ENCODE results near the gene ADORA2B. TPM values are rescaled to one million over a fixed set of nuclear protein-coding genes. Genes with fewer than 3 reads are reported as not detected.
"Not testable (repeated sequence)": the region's sequence is repeated elsewhere in the genome, so short reads cannot be mapped to it uniquely, and the experiment has no call there.

ADORA2B gene
- total and polyA plus RNA-seq, 5 experiments from 2014 or later: 0.23 to 2.2 (median 0.57) TPM; not detected in 2

DNA sequence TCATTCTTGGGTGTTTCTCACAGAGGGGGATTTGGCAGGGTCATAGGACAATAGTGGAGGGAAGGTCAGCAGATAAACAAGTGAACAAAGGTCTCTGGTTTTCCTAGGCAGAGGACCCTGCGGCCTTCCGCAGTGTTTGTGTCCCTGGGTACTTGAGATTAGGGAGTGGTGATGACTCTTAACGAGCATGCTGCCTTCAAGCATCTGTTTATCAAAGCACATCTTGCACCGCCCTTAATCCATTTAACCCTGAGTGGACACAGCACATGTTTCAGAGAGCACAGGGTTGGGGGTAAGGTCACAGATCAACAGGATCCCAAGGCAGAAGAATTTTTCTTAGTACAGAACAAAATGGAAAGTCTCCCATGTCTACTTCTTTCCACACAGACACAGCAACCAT, 34.1 kb downstream of the ADORA2B start:
- Mint-ChIP-seq H3K36me3 (peaks cover 4 to 74% (median 21%) of the 10 kb centered on the region in 3 donors), H3K4me1 (peaks cover 8 to 17% (median 13%) of the 10 kb centered on the region in 4 donors)
- ATAC-seq, DNase-seq, POLR2A ChIA-PET, H3K27me3 Mint-ChIP-seq, H3K27ac Mint-ChIP-seq, H3K4me3 Mint-ChIP-seq, H3K9me3 Mint-ChIP-seq: not testable (repeated sequence)

DNA sequence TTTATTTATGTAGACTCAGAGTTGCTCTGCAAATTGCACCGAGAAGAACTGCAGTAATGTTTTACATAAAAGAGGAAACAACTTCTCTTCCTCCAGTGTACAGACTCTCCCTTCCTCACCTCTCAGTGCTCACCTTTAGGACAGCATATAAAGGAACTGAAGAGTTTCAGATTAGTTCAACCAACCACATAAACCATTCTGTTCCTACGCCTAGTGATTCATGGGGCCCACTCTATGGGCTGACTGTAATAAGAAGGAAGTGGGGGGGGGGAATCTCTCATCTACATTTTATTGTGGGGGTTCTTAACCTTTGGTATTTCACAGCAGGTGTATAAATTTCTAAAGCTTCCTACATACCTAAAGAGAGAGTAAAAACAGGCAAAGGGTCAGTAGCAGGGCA, 36.3 kb downstream of the ADORA2B start:
- peaks cover 8 to 17% (median 13%) of the 10 kb centered on the region in 4 donors for H3K4me1 Mint-ChIP-seq
- peaks cover 4 to 79% (median 28%) of the 10 kb centered on the region in 3 donors for H3K36me3 Mint-ChIP-seq
- ATAC-seq: peak in 1 of 2 donors; percentile 52
- DNase-seq: no peak
- POLR2A ChIA-PET: no interaction called here
- H3K27me3 Mint-ChIP-seq: no peaks in the 10 kb centered on the region
- no peak overlapping the region for H3K4me3 Mint-ChIP-seq
- H3K9me3 Mint-ChIP-seq: no peaks in the 10 kb centered on the region
- H3K27ac Mint-ChIP-seq: peak overlapping the region; percentile 28 to 87 (median 62)

DNA sequence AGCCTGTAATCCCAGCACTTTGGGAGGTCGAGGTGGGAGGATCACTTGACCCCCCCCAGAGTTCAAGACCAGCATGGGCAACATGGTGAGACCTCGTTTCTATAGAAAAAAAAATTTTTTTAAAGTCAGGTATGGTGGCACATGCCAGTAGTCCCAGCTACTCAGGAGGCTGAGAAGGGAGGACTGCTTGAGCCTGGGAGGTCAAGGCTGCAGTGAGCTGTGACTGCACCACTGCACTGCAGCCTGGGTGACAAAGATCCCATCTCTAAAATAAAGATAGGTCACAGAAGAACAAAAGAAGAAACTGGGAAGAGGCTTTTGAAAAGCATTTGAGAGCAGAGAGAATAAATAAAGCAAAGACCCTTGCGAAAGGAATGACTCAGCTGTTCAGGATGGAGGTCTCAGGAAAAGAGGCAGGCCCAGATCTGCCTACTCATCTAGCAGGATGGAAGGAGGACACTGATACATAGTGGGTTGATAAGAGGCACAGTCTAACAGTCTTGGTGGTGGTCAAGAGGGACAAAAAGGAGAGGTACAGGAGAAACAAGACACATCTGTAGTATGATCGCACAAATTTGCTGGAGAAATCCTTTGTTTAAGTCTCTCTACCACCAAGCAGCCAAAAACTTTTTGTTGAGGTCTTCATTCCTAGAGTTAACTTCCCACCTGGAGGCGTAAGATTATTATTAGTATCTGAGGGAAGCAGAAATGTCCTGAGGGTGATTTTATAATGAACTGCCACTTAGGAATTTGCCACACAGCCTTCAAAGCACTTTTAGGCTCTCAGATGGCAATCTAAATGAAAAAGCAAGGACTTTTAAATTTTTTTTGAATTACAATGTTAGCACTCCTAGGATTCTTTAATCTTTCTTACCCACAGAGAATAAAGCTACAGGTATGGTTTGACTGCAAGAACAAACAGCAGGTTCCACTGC, 37.0 kb downstream of the ADORA2B start:
- Mint-ChIP-seq H3K4me3 (no peak overlapping the region), H3K27ac (peak overlapping the region; percentile 46 to 94 (median 75)), H3K9me3 (no peaks in the 10 kb centered on the region), H3K36me3 (peaks cover 2 to 81% (median 29%) of the 10 kb centered on the region in 3 donors), H3K4me1 (peaks cover 7 to 17% (median 13%) of the 10 kb centered on the region in 4 donors), H3K27me3 (no peaks in the 10 kb centered on the region)
- DNase-seq (no peak), ATAC-seq (no peak)
- POLR2A ChIA-PET: no interaction called here

DNA sequence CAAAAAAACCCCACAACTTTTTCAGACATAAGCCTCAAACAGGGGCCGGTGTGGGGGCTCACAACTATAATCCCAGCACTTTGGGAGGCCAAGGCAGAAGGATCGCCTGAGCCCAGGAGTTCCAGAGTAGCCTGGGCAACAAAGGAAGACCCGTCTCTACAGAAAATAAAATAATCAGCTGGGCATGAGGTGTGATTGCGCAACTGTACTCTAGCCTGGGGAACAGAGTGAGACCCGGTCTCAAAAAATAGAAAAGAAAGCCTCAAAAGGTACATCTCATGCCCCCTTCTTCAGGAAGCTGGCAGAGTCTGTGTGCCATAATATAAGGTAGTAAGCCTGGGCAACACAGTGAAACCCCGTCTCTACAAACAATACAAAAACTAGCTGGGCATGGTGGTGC, 51.4 kb downstream of the ADORA2B start:
- Mint-ChIP-seq H3K36me3 (peaks cover 0 to 52% (median 3%) of the 10 kb centered on the region in 3 donors), H3K4me3 (no peak overlapping the region), H3K9me3 (no peaks in the 10 kb centered on the region), H3K27ac (peak overlapping the region in 1 of 10 donors; percentile 11), H3K4me1 (peaks cover 11 to 30% (median 23%) of the 10 kb centered on the region in 4 donors), H3K27me3 (no peaks in the 10 kb centered on the region)
- DNase-seq: no peak
- POLR2A ChIA-PET: interaction anchor here (0.7 to 0.8 kb wide), 2 partner anchors 22 to 28 kb away, joined by 3 to 4 read pairs; no protein-coding TSS in a partner anchor
- ATAC-seq: no peak

DNA sequence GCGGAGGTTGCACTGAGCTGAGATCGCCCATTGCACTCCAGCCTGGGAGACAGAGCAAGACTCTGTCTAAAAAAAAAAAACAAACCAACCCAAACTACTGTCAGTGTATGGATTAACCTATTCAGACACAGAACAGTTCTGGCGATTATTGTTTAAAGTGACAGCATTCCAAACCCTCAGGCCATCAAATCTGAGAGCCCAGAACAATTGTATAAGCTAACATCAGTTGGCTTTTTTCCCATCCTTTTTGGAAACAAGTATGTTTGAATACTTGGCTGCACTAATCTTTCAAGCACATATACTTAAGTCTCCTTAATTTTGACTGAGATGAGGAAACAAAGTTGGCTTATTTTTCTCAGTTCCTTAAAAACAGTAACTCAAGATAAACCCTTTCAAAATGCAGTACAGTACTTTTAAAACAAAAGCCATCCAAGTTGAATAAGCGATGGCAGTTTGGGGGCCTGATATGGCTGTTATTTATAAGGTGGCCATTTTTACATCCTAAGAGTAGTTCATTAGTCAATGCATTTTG, 53.2 kb downstream of the ADORA2B start:
- Mint-ChIP-seq H3K27ac (peak overlapping the region in 9 of 10 donors; percentile 92 to 99 (median 97)), H3K36me3 (peaks cover 0 to 54% (median 11%) of the 10 kb centered on the region in 3 donors), H3K27me3 (no peaks in the 10 kb centered on the region), H3K4me1 (peaks cover 19 to 44% (median 34%) of the 10 kb centered on the region in 4 donors), H3K4me3 (peak overlapping the region in 9 of 10 donors; percentile 78 to 98 (median 94)), H3K9me3 (no peaks in the 10 kb centered on the region)
- no peak for DNase-seq
- no peak for ATAC-seq
- POLR2A ChIA-PET: interaction anchor here (0.6 to 2.0 kb wide), 5 partner anchors 32 to 294 kb away, joined by 4 to 14 read pairs (median 5); partner anchors contain the start of gene ADORA2B

GRCh38 chr17:15999141-15999973, 54.4 kb downstream of the ADORA2B start, which contains the start of the genes TTC19 and ZSWIM7:
Gene TTC19, plus strand, starts transcription at chr17:15999824. Its CDS starts 25 bp downstream, at chr17:15999849.
Gene ZSWIM7, minus strand, starts transcription at chr17:15999704. Its CDS starts 110 bp downstream, at chr17:15999594.
- POLR2A ChIA-PET: interaction anchor here (0.5 to 2.0 kb wide), 7 partner anchors 11 to 510 kb away, joined by 3 to 14 read pairs (median 3); partner anchors contain the start of gene ADORA2B
- H3K9me3 Mint-ChIP-seq: no peaks in the 10 kb centered on the region
- peak within 1 kb of the TSS; percentile 92 to 99 (median 98) for H3K27ac Mint-ChIP-seq
- peaks cover 22 to 47% (median 35%) of the 10 kb centered on the region in 4 donors for H3K4me1 Mint-ChIP-seq
- peak within 1 kb of the TSS; percentile 78 to 98 (median 95) for H3K4me3 Mint-ChIP-seq
- DNase-seq (peak; percentile 83 to 94 (median 89)), ATAC-seq (peak; percentile 80 to 85)
- no peaks in the 10 kb centered on the region for H3K27me3 Mint-ChIP-seq
- H3K36me3 Mint-ChIP-seq: peaks cover 3 to 57% (median 18%) of the 10 kb centered on the region in 3 donors

DNA sequence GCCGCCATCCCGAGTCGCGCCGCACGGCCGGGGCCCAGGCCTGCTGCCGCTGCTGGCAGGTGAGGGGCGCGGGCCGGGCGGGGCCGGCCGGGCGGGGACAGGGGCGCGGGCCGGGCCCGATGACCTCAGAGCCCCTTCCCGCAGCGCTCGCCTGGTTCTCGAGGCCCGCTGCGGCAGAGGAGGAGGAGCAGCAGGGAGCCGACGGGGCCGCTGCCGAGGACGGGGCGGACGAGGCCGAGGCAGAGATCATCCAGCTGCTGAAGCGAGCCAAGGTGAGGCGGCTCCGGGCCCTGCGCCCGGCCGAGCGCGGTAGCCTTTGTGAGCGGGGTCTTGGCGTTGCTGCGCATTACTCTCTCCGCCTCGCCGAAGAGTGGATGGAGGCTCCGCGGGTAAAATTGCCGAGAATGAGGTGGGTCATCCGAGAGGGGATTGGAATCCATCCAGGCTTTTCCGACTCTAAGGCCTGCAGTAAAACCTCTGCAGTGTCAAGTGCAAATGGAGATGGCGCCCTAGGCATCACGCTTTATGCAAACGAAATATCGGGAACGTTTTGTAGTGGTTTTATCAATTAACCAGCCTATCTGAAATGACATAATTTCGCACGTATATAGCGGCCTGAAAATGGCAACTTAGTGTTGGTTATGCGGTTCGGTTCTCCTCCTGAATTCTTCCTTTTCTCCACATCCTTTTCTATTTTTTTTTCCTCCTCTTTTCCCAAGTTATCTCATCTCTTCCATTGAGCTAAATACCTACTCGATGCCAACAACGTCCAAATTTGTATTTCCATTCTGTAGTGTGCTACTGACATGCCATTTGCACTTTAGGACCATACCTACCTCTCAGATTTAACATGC, 55.3 kb downstream of the ADORA2B start:
- peaks cover 24 to 47% (median 35%) of the 10 kb centered on the region in 4 donors for H3K4me1 Mint-ChIP-seq
- no peaks in the 10 kb centered on the region for H3K27me3 Mint-ChIP-seq
- peaks cover 5 to 61% (median 23%) of the 10 kb centered on the region in 3 donors for H3K36me3 Mint-ChIP-seq
- DNase-seq (peak in 2 of 10 donors; percentile 1 to 44), ATAC-seq (peak; percentile 26 to 39)
- POLR2A ChIA-PET: interaction anchor here (0.9 to 2.0 kb wide), 6 partner anchors 10 to 438 kb away, joined by 3 to 14 read pairs (median 3); partner anchors contain the start of gene ADORA2B
- no peaks in the 10 kb centered on the region for H3K9me3 Mint-ChIP-seq
- peak overlapping the region; percentile 83 to 98 (median 96) for H3K27ac Mint-ChIP-seq
- H3K4me3 Mint-ChIP-seq: peak overlapping the region; percentile 78 to 98 (median 91)

- H3K4me1 Mint-ChIP-seq: peaks cover 24 to 47% (median 36%) of the 10 kb centered on the region in 4 donors
- POLR2A ChIA-PET: interaction anchor here (0.7 kb wide), 1 partner anchor 49 kb away, joined by 3 read pairs; no protein-coding TSS in a partner anchor
Measured at GRCh38 chr17:16001226-16001897, 56.4 kb downstream of the ADORA2B start.

GRCh38 chr17:16002708-16003260, 57.9 kb downstream of the ADORA2B start:
- POLR2A ChIA-PET: interaction anchor here (0.6 kb wide), 1 partner anchor 199 kb away, joined by 3 read pairs; no protein-coding TSS in a partner anchor
- Mint-ChIP-seq H3K4me3 (no peak overlapping the region), H3K36me3 (peaks cover 5 to 64% (median 27%) of the 10 kb centered on the region in 3 donors), H3K4me1 (peaks cover 24 to 44% (median 34%) of the 10 kb centered on the region in 4 donors), H3K9me3 (no peaks in the 10 kb centered on the region), H3K27ac (no peak overlapping the region), H3K27me3 (no peaks in the 10 kb centered on the region)
- ATAC-seq (no peak), DNase-seq (no peak)

More at GRCh38 chr17:16001226-16001897, 56.4 kb downstream of the ADORA2B start:
- no peaks in the 10 kb centered on the region for H3K9me3 Mint-ChIP-seq
- H3K36me3 Mint-ChIP-seq: peaks cover 5 to 62% (median 25%) of the 10 kb centered on the region in 3 donors
- no peaks in the 10 kb centered on the region for H3K27me3 Mint-ChIP-seq
- H3K27ac Mint-ChIP-seq: peak overlapping the region; percentile 67 to 98 (median 95)
- DNase-seq: no peak
- H3K4me3 Mint-ChIP-seq: peak overlapping the region; percentile 78 to 98 (median 91)
- no peak for ATAC-seq

DNA sequence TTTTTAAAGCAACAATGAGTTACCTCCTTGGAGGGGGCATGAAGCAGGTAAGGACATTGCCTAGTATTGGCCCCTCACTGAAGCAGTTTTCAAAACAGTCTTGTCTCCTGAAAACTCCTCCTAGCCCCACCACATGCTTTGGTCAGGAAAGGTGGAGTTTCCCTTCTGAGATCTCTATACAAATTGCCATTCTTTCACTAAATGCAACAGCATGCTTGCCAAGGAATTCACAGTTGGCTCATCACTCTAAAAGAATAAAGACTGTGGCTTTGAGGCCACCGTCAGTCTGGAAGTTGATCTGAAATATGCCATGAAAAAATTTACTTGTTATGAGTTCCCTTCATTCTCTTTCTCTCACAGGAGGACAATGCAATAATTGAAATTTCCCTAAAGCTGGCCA, 58.9 kb downstream of the ADORA2B start:
- POLR2A ChIA-PET: no interaction called here
- Mint-ChIP-seq H3K4me3 (no peak overlapping the region), H3K4me1 (peaks cover 32 to 44% (median 38%) of the 10 kb centered on the region in 4 donors), H3K36me3 (peaks cover 14 to 75% (median 37%) of the 10 kb centered on the region in 3 donors), H3K9me3 (no peaks in the 10 kb centered on the region), H3K27me3 (no peaks in the 10 kb centered on the region), H3K27ac (no peak overlapping the region)
- ATAC-seq (no peak), DNase-seq (no peak)
